IMR-90 (cell line): ENCODE results near the gene LAMA2. TPM values are rescaled to one million over a fixed set of nuclear protein-coding genes. Genes with fewer than 3 reads are reported as not detected.
A peak's percentile ranks its signal among the peaks of the same experiment; 100 is the strongest.

ENCODE experiments used
- ATAC-seq: fragments of 200-7000 bp; cut with Tn5 transposase; 2 replicates; pipeline ENCODE4 v1.9.1; 2020; ENCODE audit warnings: low read depth, mild to moderate bottlenecking, moderate library complexity
- BruUV-seq: library from RNA; stranded (reverse); fragments of 400-500 nt; replicated peaks from 2 replicates; lab custom pipeline; 2021; lab: Mats Ljungman, UMichigan
- CTCF ChIA-PET: fragments of 300-600 bp; formaldehyde crosslinking; extraction: SDS; loops from one replicate; lab custom pipeline; 2021; ENCODE audit warnings: antibody characterized with exemption; lab: Yijun Ruan, JAX
- POLR2A ChIA-PET: fragments of 300-600 bp; sonication (Branson Sonifier 250); formaldehyde crosslinking; loops from one replicate; lab custom pipeline; 2022; ENCODE audit warnings: antibody characterized with exemption; ENCODE audit not compliant: unreplicated experiment; lab: Charles Lee
- DNase-seq: peaks from one replicate; pipeline ENCODE4 v3.0.0; 2013
- H2AFZ ChIP-seq: replicated peaks from 2 replicates; pipeline ENCODE3; 2013; ENCODE audit warnings: low read length, mild to moderate bottlenecking; ENCODE audit not compliant: poor library complexity
- H2AK5ac ChIP-seq: 2 replicates; pipeline ENCODE4 v1.6.1; 2013; ENCODE audit warnings: low read depth, low read length, inconsistent platforms
- H2AK9ac ChIP-seq: replicated peaks from 2 replicates; pipeline ENCODE3; 2013; ENCODE audit warnings: mild to moderate bottlenecking, low read depth, low read length, moderate library complexity; ENCODE audit not compliant: poor library complexity
- H2BK120ac ChIP-seq: 2 replicates; pipeline ENCODE4 v1.6.1; 2013; ENCODE audit warnings: low read depth, low read length, inconsistent platforms
- H2BK15ac ChIP-seq: 3 replicates; pipeline ENCODE4 v1.6.1; 2013; ENCODE audit warnings: low read depth, low read length, inconsistent platforms
- H2BK20ac ChIP-seq: 2 replicates; pipeline ENCODE4 v1.6.1; 2013; ENCODE audit warnings: low read depth, mild to moderate bottlenecking, inconsistent platforms, low read length, moderate library complexity
- H2BK5ac ChIP-seq: 2 replicates; pipeline ENCODE4 v1.6.1; 2013; ENCODE audit warnings: mild to moderate bottlenecking, low read depth, low read length, inconsistent platforms; ENCODE audit not compliant: poor library complexity, severe bottlenecking
- H3K14ac ChIP-seq: replicated peaks from 2 replicates; pipeline ENCODE4 v1.6.1; 2013; ENCODE audit warnings: low read depth, low read length, inconsistent platforms
- H3K18ac ChIP-seq: 2 replicates; pipeline ENCODE4 v1.6.1; 2013; ENCODE audit warnings: low read depth, low read length, control low read depth
- H3K23ac ChIP-seq: 2 replicates; pipeline ENCODE4 v1.6.1; 2013; ENCODE audit warnings: low read depth, low read length, inconsistent platforms
- H3K27ac ChIP-seq: 2 replicates; pipeline ENCODE4 v1.5.1; 2013; ENCODE audit warnings: mild to moderate bottlenecking, control low read depth, low read length; ENCODE audit not compliant: insufficient read depth
- H3K27me3 ChIP-seq: 2 replicates; pipeline ENCODE4 v1.6.1; 2013; ENCODE audit warnings: low read length; ENCODE audit not compliant: control insufficient read depth, insufficient read depth
- H3K36me3 ChIP-seq: 2 replicates; pipeline ENCODE4 v1.6.1; 2013; ENCODE audit warnings: low read length, mixed read lengths; ENCODE audit not compliant: control insufficient read depth, insufficient read depth
- H3K4ac ChIP-seq: 2 replicates; pipeline ENCODE4 v1.6.1; 2013; ENCODE audit warnings: low read depth, low read length, inconsistent platforms
- H3K4me1 ChIP-seq: 2 replicates; pipeline ENCODE4 v1.6.1; 2013; ENCODE audit warnings: low read length, mixed read lengths; ENCODE audit not compliant: control insufficient read depth, insufficient read depth
- H3K4me2 ChIP-seq: 2 replicates; pipeline ENCODE4 v1.6.1; 2013; ENCODE audit warnings: low read depth, mild to moderate bottlenecking, control low read depth, low read length, moderate library complexity
- H3K4me3 ChIP-seq: 2 replicates; pipeline ENCODE4 v1.5.1; 2013; ENCODE audit warnings: low read depth, mild to moderate bottlenecking, control low read depth, low read length, moderate library complexity; ENCODE audit not compliant: insufficient read depth
- H3K56ac ChIP-seq: 2 replicates; pipeline ENCODE4 v1.6.1; 2013; ENCODE audit warnings: low read length, inconsistent platforms; ENCODE audit not compliant: insufficient read depth; ENCODE audit errors: extremely low read depth
- H3K79me1 ChIP-seq, 2 experiments: 2 replicates each; pipeline ENCODE4 v1.6.1; 2013; ENCODE audit warnings: low read length in 2 of 2, inconsistent platforms in 1 of 2, low read depth in 1 of 2
- H3K9ac ChIP-seq: 2 replicates; pipeline ENCODE4 v1.6.1; 2013; ENCODE audit warnings: low read depth, low read length, control low read depth
- H3K9me1 ChIP-seq: 2 replicates; pipeline ENCODE4 v1.6.1; 2013; ENCODE audit warnings: low read length, inconsistent platforms; ENCODE audit not compliant: insufficient read depth
- H3K9me3 ChIP-seq: 2 replicates; pipeline ENCODE4 v1.6.1; 2013; ENCODE audit warnings: low read length; ENCODE audit not compliant: control insufficient read depth, insufficient read depth
- H4K20me1 ChIP-seq: 2 replicates; pipeline ENCODE4 v1.6.1; 2013; ENCODE audit warnings: low read length, inconsistent platforms; ENCODE audit not compliant: insufficient read depth
- H4K5ac ChIP-seq: 2 replicates; pipeline ENCODE4 v1.6.1; 2013; ENCODE audit warnings: mild to moderate bottlenecking, low read depth, low read length, control low read depth
- H4K8ac ChIP-seq, 2 experiments: 2 replicates each; pipeline ENCODE4 v1.6.1; 2013; ENCODE audit warnings: low read depth in 2 of 2, low read length in 2 of 2, control low read depth in 1 of 2, inconsistent platforms in 1 of 2
- H4K91ac ChIP-seq: 2 replicates; pipeline ENCODE4 v1.6.1; 2013; ENCODE audit warnings: low read depth, low read length, inconsistent platforms; ENCODE audit not compliant: insufficient read depth
- BHLHE40 ChIP-seq: fragments of 150-350 bp; IDR thresholded peaks from 2 replicates; pipeline ENCODE4 v1.6.1; 2016; ENCODE audit warnings: mild to moderate bottlenecking, low read depth, low read length
- CEBPB ChIP-seq: IDR thresholded peaks from 2 replicates; pipeline ENCODE4 v1.6.1; 2012; ENCODE audit warnings: low read depth, low read length, improper control_type of control experiment
- CHD1 ChIP-seq: IDR thresholded peaks from 2 replicates; pipeline ENCODE4 v1.6.1; 2012; ENCODE audit warnings: low read depth, low read length, improper control_type of control experiment
- CTCF ChIP-seq: conservative IDR thresholded peaks from 2 replicates; pipeline ENCODE4 v1.5.1; 2012; ENCODE audit warnings: mild to moderate bottlenecking, low read depth, low read length, improper control_type of control experiment
- ELK1 ChIP-seq: fragments of 150-350 bp; IDR thresholded peaks from 2 replicates; pipeline ENCODE4 v1.6.1; 2016; ENCODE audit warnings: low read depth, mild to moderate bottlenecking, low read length, moderate library complexity, borderline replicate concordance
- FOS ChIP-seq: fragments of 150-350 bp; IDR thresholded peaks from 2 replicates; pipeline ENCODE4 v1.6.1; 2016; ENCODE audit warnings: low read depth, low read length
- MAFK ChIP-seq: IDR thresholded peaks from 2 replicates; pipeline ENCODE4 v1.6.1; 2012; ENCODE audit warnings: low read depth, low read length, improper control_type of control experiment
- MAZ ChIP-seq: IDR thresholded peaks from 2 replicates; pipeline ENCODE4 v1.6.1; 2012; ENCODE audit warnings: low read depth, mild to moderate bottlenecking, low read length, improper control_type of control experiment, moderate library complexity, borderline replicate concordance
- MXI1 ChIP-seq: IDR thresholded peaks from 2 replicates; pipeline ENCODE4 v1.6.1; 2012; ENCODE audit warnings: low read depth, mild to moderate bottlenecking, low read length, moderate library complexity, borderline replicate concordance
- NFE2L2 ChIP-seq: fragments of 150-350 bp; IDR thresholded peaks from 2 replicates; pipeline ENCODE4 v1.6.1; 2016; ENCODE audit warnings: low read depth, mild to moderate bottlenecking, low read length
- POLR2A ChIP-seq: IDR thresholded peaks from 2 replicates; pipeline ENCODE4 v1.6.1; 2012; ENCODE audit warnings: mild to moderate bottlenecking, low read depth, low read length
- RAD21 ChIP-seq: IDR thresholded peaks from 2 replicates; pipeline ENCODE4 v1.6.1; 2012; ENCODE audit warnings: low read length, improper control_type of control experiment
- RCOR1 ChIP-seq: IDR thresholded peaks from 2 replicates; pipeline ENCODE4 v1.6.1; 2012; ENCODE audit warnings: mild to moderate bottlenecking, low read length, improper control_type of control experiment; ENCODE audit not compliant: insufficient replicate concordance
- RFX5 ChIP-seq: IDR thresholded peaks from 2 replicates; pipeline ENCODE4 v1.8.0; 2012; ENCODE audit warnings: low read depth, mild to moderate bottlenecking, low read length, moderate library complexity
- SMC3 ChIP-seq: fragments of 150-350 bp; IDR thresholded peaks from 2 replicates; pipeline ENCODE4 v1.6.1; 2016; ENCODE audit warnings: low read depth, mild to moderate bottlenecking, antibody characterized with exemption, low read length, moderate library complexity
- USF2 ChIP-seq: fragments of 150-350 bp; IDR thresholded peaks from 2 replicates; pipeline ENCODE4 v1.6.1; 2017; ENCODE audit warnings: mild to moderate bottlenecking, antibody characterized with exemption, low read length, low read depth
- WGBS, 2 experiments: methylation state at CpG; one replicate each; pipeline versions ENCODE4 v1.1.5 to v1.1.7; 2013; ENCODE audit warnings: missing lambda C conversion rate in 2 of 2; ENCODE audit not compliant: insufficient read length in 1 of 2; ENCODE audit errors: extremely low coverage in 2 of 2; 5-methylcytosine and 5-hydroxymethylcytosine counted together
- dilution Hi-C: fragments of 300-500 bp; cut with HindIII; formaldehyde crosslinking; loops from one replicate; pipeline ENCODE4 v1.14.3; 2018; ENCODE audit warnings: low sequenced_read_pairs; ENCODE audit not compliant: unreplicated experiment
- in situ Hi-C: fragments of 300-500 bp; cut with MboI; formaldehyde crosslinking; loops from 3 replicates; pipeline ENCODE4 v1.14.3; 2019; ENCODE audit warnings: low sequenced_read_pairs, inconsistent platforms, mixed read lengths
- intact Hi-C: fragments of 100-400 bp; cut with micrococcal nuclease; formaldehyde crosslinking; loops from 2 replicates; pipeline ENCODE4 v1.10.0; 2022
- polyA plus RNA-seq, 3 experiments: library from polyadenylated mRNA; depleted of rRNA; stranded (reverse); fragments of >200 nt; gene quantifications; 2 replicates each; pipeline ENCODE4 v1.2.3, GENCODE V29; 2012; ENCODE audit warnings: low replicate concordance in 1 of 3
- total RNA-seq: library from RNA; depleted of rRNA; stranded (reverse); fragments of >200 nt; gene quantifications from 2 replicates; pipeline ENCODE4 v1.2.3, GENCODE V29; 2012

LAMA2 gene
- total and polyA plus RNA-seq, 2 of the 4 experiments (the other 2 are of a cell fraction) = 9.9 to 13.3 TPM

GRCh38 chr6:129368970-129369369 is 486.0 kb downstream of the LAMA2 start:
- Histone ChIP-seq H2BK120ac (no peak overlapping the region), H4K91ac (no peak overlapping the region), H3K4ac (no peak overlapping the region), H2AK5ac (no peak overlapping the region), H3K9me3 (no peaks in the 10 kb centered on the region), H3K56ac (no peak overlapping the region), H2BK5ac (no peak overlapping the region), H3K36me3 (no peaks in the 10 kb centered on the region), H3K27ac (no peak overlapping the region), H2AK9ac (no peak overlapping the region), H3K79me1 (no peaks in the 10 kb centered on the region), H3K23ac (no peak overlapping the region), H4K20me1 (no peaks in the 10 kb centered on the region), H2BK15ac (no peak overlapping the region), H4K5ac (no peak overlapping the region), H3K14ac (no peak overlapping the region), H3K4me3 (no peak overlapping the region), H3K9ac (no peak overlapping the region), H2AFZ (no peak overlapping the region), H3K18ac (no peak overlapping the region), H3K27me3 (peaks cover 2% of the 10 kb centered on the region; the same call in 1 of the 2 replicates), H2BK20ac (peak overlapping the region; percentile 9; the same call in 1 of the 2 replicates), H3K4me1 (no peaks in the 10 kb centered on the region), H3K4me2 (no peak overlapping the region), H4K8ac (no peak overlapping the region), H3K9me1 (no peaks in the 10 kb centered on the region)
- dilution Hi-C loops (no loop called here), in situ Hi-C loops (loop anchor here (10.0 kb wide), 1 partner anchor 564 kb away; no protein-coding TSS in a partner anchor), intact Hi-C loops (no loop called here)
- POLR2A ChIA-PET = no interaction called here
- no TSS peak for BruUV-seq
- no peak for ATAC-seq
- CTCF ChIA-PET = interaction anchor here (0.7 kb wide), 1 partner anchor 1628 kb away, joined by 4 read pairs; no protein-coding TSS in a partner anchor
- no peak for DNase-seq
- TF ChIP-seq ELK1 = no peak
- TF ChIP-seq MAZ = no peak
- no peak for TF ChIP-seq CEBPB
- no peak for TF ChIP-seq CTCF
- no peak for TF ChIP-seq RFX5
- no peak for TF ChIP-seq BHLHE40
- TF ChIP-seq CHD1 = no peak
- no peak for TF ChIP-seq MAFK
- TF ChIP-seq FOS = no peak
- no peak for TF ChIP-seq POLR2A
- no peak for TF ChIP-seq MXI1
- TF ChIP-seq RAD21 = no peak
- no peak for TF ChIP-seq SMC3
- TF ChIP-seq USF2 = no peak
- TF ChIP-seq RCOR1 = no peak
- TF ChIP-seq NFE2L2 = no peak
- no CpG with 5 or more reads among the region's 2 CpGs for WGBS, 2 experiments
